ENCODE results near the gene CWC27.
"Not testable (repeated sequence)": the region's sequence is repeated elsewhere in the genome, so short reads cannot be mapped to it uniquely, and the experiment has no call there.

The CWC27 gene

DNA sequence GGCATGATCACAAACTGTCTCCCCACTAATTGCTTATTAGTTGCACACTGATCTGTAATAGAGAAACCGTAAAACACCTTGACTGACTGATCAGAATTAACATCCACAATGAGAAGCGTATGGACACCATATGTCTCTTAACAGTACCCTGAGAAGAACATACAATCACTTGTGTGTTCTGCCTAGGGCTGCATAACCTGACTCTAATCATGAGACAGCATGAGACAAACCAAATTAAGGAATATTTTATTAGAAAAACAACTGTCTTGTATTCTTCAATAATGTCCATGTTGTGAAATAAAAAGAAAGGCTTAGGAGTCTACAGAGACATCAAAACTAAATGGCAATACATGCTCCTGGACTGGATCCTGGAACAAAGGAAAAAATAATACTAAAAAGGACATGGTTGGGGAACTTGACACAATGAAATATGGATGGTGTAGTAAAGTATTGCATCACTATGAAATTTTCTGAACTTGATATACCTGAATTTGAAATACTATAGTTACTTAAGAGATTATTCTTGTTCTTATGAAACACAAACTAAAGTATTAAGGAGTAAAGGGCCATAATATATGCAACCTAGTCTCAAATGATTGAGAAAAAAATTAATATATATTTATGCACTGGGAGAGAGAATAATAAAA, 162.1 kb downstream of the CWC27 start:
- no peak for DNase-seq

GRCh38 chr5:64939422-64939771, 170.7 kb downstream of the CWC27 start:
- DNase-seq, result not testable (repeated sequence)

GRCh38 chr5:64939772-64940510, 171.2 kb downstream of the CWC27 start:
- peak; percentile 79 for DNase-seq

DNA sequence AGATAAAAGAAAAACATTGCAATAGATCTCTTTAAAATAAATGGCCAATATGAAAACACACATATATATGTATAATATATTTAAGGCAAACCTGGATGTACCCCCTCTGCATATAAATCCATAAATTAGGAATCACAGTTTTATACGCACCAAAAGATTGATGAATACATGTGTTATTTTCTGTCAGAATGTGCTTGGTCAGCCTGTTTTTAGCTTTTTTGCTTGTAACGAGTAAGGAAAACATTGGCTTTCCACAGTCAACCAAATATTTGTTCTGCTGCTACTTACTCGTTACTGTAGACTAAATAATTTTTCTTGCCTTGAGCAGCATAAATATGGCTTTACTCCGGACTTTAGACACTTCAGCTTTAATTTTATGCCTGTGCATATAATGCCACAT, 173.7 kb downstream of the CWC27 start:
- no peak for DNase-seq

- peak; percentile 52 for DNase-seq
Observed at GRCh38 chr5:64944868-64945267, 176.1 kb downstream of the CWC27 start.

GRCh38 chr5:64947031-64947430, 178.3 kb downstream of the CWC27 start:
- no peak for DNase-seq

- no peak for DNase-seq
Observed at GRCh38 chr5:64947801-64948200, 179.1 kb downstream of the CWC27 start.

- DNase-seq, result no peak
Observed at GRCh38 chr5:64949331-64949730, 180.6 kb downstream of the CWC27 start.

DNA sequence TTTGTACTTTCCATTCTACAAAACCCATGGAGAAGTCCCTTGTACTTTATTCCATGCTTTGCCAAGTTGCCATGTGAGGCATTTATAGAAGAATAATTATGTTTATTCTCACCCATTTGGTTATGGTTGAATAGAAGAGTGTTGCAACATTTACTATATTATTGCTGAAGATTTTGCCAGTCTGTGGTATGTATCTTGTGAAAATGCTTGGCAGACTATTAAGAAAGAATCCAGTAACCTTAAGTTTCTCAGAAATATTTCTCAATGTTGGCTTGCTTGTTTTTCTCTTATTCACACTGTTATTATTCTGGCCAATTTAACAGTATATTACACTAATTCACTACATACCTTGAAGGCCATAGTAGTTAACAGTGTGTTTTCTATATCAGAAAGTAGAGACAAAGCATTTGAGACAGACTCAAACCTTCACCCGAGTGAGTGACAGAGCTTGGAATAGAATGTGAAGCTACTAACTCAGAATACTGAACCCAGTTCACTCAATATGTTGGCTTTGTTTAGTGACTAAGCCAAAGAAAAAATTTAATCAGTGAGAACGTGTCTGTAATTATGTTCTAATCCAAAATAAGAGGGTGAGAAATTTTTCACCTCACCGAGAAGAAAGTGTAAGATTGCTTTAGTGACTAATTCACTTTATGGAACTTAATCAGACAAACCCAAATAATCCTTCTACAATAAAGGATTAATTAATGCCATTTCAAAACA, 184.4 kb downstream of the CWC27 start:
- DNase-seq, result no peak

GRCh38 chr5:64954518-64954917, 185.8 kb downstream of the CWC27 start:
- no peak for DNase-seq

DNA sequence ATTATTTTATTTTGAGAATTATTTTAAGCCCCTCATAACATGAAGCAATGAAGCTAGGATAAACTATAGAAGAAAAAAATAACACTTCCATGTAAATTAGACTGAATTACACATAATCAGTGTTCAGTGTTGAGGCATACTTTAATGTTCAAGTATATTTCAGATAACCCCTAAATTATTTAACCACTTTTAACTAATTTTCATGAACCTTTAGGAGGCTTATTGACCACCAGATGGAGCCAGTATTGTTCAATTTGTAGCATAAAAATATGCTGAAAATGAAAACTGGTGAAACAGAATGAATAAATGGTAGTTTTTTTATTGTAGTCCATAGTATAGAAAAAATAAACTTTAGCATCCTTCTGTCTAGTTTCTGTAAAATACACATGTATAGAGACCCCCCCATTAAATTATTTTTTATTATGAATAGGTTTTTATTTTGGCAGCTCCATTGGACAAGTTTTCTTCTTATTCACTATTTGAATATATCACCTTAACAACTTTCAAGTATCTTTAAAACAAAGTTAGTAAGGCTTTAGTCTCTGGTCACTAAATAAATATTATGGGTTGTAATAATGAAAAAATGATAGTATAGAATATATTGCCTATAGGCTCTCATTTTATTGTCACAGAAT, 190.1 kb downstream of the CWC27 start:
- no peak for DNase-seq

GRCh38 chr5:64963278-64963677, 194.5 kb downstream of the CWC27 start:
- no peak for DNase-seq

GRCh38 chr5:64968591-64969110, 199.9 kb downstream of the CWC27 start:
- DNase-seq, result no peak

DNA sequence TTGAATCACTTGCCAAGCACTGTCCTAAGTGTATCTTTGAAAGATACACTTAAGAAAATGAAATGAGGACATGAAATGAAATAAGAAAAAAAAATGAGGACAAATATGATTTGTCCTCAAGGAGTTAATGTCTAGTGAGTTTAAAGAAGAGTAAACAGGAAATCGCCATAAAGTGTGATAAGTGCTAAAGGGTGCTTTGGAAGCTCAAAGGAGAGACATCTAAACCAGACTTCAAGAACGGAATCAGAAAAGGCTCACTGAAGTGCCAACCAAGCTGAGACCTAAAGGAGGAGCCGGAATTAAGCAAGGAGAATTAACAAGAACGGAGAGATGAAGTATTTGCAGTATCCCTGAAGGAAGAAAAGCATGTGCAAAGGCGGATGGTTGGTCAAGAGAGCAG, 200.8 kb downstream of the CWC27 start:
- no peak for DNase-seq

- no peak for DNase-seq
Observed at GRCh38 chr5:64971513-64971912, 202.8 kb downstream of the CWC27 start.

- DNase-seq, result no peak
Observed at GRCh38 chr5:64971990-64972389, 203.3 kb downstream of the CWC27 start.

- no peak for DNase-seq
Observed at GRCh38 chr5:64972591-64972990, 203.9 kb downstream of the CWC27 start.

DNA sequence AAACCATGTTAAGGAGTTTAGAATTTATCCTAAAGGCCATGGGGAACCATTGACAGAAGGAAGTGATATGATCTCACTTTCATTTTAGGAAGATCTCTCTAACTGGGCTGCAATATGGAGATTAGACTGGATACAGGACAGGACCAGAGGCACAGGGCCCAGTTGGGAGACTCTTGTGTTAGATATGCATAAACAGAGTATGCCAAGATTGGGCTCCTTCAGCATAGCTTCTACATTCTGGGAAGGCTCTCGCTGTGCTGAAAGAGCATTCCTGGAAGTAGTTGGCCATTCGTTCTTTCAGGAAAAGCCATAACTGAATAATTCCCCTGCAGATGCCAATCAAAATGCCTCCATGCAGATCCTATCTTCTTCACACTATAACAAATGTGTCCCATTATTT, 204.5 kb downstream of the CWC27 start:
- no peak for DNase-seq

- DNase-seq, result no peak
Observed at GRCh38 chr5:64977779-64978178, 209.0 kb downstream of the CWC27 start.

DNA sequence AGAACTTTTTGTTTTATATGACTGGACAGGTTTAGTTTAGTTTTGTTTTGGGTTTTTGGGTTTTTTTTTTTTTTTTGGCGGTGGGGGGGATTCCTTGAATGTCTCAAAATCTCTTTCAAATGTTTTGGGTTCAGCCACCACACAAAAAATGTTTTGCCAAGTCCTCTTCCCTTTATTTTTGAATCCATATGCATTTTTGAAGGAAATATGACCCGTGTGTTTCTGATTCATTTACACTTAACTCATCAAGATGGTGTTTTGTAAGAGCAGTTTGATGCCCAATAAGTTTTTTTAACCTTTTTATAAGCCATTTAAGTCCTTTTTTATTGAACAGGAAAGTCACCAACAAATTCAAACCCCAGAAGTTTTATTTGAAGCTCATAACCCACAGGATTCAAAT, 209.8 kb downstream of the CWC27 start:
- DNase-seq, result no peak

DNA sequence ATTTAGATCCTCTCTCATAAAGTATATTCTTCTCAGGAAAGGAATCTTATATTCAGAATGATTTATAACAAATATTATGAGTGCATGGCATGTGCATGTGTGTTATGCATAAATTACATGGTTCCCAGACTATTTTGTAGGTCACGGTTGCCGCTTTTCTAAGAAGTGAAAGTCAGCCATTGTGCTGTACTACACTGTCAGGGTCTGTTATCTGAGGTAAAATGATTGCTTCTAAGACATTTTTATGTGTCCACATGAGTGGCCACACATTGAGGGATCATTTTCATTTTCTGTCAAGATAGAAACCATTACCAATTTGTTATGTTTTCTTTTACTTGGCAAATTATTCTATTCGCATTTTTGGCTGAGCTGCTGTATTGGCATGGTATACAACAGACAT, 210.8 kb downstream of the CWC27 start:
- DNase-seq, result no peak

- no peak for DNase-seq
Observed at GRCh38 chr5:64980176-64980575, 211.4 kb downstream of the CWC27 start.

DNA sequence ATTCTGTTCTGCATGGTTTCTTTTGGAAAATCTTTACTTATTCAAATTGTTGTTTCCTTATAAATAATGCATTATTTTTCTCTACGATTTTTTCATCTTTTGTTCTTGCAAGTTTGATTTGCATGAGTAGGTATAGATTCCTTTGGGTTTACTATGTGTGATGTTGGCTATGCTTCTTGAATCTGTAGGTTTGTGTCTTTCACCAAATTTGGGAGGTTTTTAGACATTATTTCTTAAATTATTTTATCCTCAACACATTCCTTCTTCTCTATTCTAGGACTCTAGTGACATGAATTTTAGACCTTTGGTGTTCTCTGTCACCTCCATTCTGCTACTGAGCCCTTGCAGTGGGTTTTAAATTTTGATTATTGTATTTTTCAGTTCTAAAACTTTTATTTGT, 219.0 kb downstream of the CWC27 start:
- DNase-seq, result no peak

GRCh38 chr5:65009207-65009606, 240.5 kb downstream of the CWC27 start:
- DNase-seq, result no peak
